Glutamatergic neuron (in vitro differentiated cells): ENCODE data around the gene DUOXA2. TPM values are rescaled to one million over a fixed set of nuclear protein-coding genes. Genes with fewer than 3 reads are reported as not detected.

ENCODE experiments used
- DNase-seq: peaks from one replicate; pipeline ENCODE4 v3.0.0; 2022
- H3K27ac Mint-ChIP-seq: one replicate; pipeline ENCODE4 v1.8.0; 2020; ENCODE audit warnings: mild to moderate bottlenecking, mixed read lengths, inconsistent platforms; ENCODE audit not compliant: unreplicated experiment
- H3K27me3 Mint-ChIP-seq: one replicate; pipeline ENCODE4 v1.8.0; 2020; ENCODE audit warnings: mild to moderate bottlenecking, moderate library complexity, mixed read lengths, inconsistent platforms; ENCODE audit not compliant: unreplicated experiment
- H3K36me3 Mint-ChIP-seq: one replicate; pipeline ENCODE4 v1.8.0; 2020; ENCODE audit warnings: mild to moderate bottlenecking, mixed read lengths, inconsistent platforms; ENCODE audit not compliant: unreplicated experiment
- H3K4me1 Mint-ChIP-seq: one replicate; pipeline ENCODE4 v1.8.0; 2020; ENCODE audit warnings: mild to moderate bottlenecking, low read depth, mixed read lengths, inconsistent platforms; ENCODE audit not compliant: unreplicated experiment
- H3K4me3 Mint-ChIP-seq: one replicate; pipeline ENCODE4 v1.8.0; 2020; ENCODE audit warnings: mild to moderate bottlenecking, mixed read lengths, inconsistent platforms; ENCODE audit not compliant: unreplicated experiment
- H3K9me3 Mint-ChIP-seq: one replicate; pipeline ENCODE4 v1.8.0; 2020; ENCODE audit warnings: mild to moderate bottlenecking, moderate library complexity, mixed read lengths, inconsistent platforms; ENCODE audit not compliant: unreplicated experiment
- CTCF ChIP-seq: fragments of 200-600 bp; sonication (generic); IDR thresholded peaks from one replicate; pipeline ENCODE4 v1.5.0; 2021; ENCODE audit not compliant: partially characterized antibody, unreplicated experiment
- total RNA-seq: library from RNA; stranded (reverse); fragmentation: NEBNext Ultra II Directional; extraction: Animal tissue kit (Norgen Biotek cat#: 25700); gene quantifications from one replicate; pipeline ENCODE4 v1.2.1, GENCODE V29; 2021; ENCODE audit not compliant: unreplicated experiment

The DUOXA2 gene
- total RNA-seq, 1 donor from 2014 or later, result not detected

DNA sequence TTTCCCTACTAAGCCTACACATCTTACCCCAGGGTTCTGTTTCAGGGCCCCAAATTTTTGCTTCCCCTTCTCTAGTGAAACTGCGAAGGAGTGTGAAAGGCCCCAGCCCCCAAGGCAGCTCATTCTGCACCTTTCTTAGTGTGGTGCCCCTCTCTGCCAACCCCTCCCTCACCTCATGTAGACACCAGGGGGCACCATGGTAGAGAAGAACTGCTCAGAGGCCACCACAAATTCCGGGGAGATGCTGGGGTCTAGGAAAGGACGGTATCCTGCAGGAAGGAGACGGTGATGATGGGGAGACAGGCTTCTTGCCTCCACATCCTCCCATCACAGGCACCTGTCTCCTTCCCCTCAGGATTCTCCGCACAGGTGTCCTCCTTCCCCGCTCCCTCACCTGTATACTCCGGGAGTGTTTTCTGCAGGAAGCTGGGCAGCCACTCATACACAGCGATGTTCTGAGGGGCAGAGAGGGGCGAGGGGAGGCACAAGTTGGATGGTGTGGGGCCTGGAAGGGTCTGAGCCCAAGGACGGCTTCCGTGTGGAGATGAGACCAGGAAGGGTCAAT, 3.8 kb upstream of the DUOXA2 start:
- Mint-ChIP-seq H3K4me1 (no peaks in the 10 kb centered on the region), H3K27ac (no peak overlapping the region), H3K9me3 (peaks cover 5% of the 10 kb centered on the region), H3K36me3 (no peaks in the 10 kb centered on the region), H3K4me3 (no peak overlapping the region), H3K27me3 (peaks cover 34% of the 10 kb centered on the region)
- no peak for DNase-seq
- no peak for TF ChIP-seq CTCF

GRCh38 chr15:45111390-45112142, 2.6 kb upstream of the DUOXA2 start:
- Mint-ChIP-seq H3K27ac (no peak overlapping the region), H3K36me3 (no peaks in the 10 kb centered on the region), H3K9me3 (peaks cover 8% of the 10 kb centered on the region), H3K4me1 (no peaks in the 10 kb centered on the region), H3K4me3 (peak overlapping the region; percentile 57), H3K27me3 (peaks cover 44% of the 10 kb centered on the region)
- no peak for TF ChIP-seq CTCF
- DNase-seq, result no peak

- Mint-ChIP-seq H3K4me3 (peak overlapping the region; percentile 57), H3K27me3 (peaks cover 45% of the 10 kb centered on the region), H3K27ac (no peak overlapping the region), H3K4me1 (no peaks in the 10 kb centered on the region), H3K36me3 (no peaks in the 10 kb centered on the region), H3K9me3 (peaks cover 8% of the 10 kb centered on the region)
- TF ChIP-seq CTCF, result no peak
- no peak for DNase-seq
These were observed 2.0 kb upstream of the DUOXA2 start for GRCh38 chr15:45112143-45112590.

GRCh38 chr15:45112591-45113379, 1.3 kb upstream of the DUOXA2 start:
- H3K9me3 Mint-ChIP-seq, result peaks cover 8% of the 10 kb centered on the region
- peak; percentile 49 for DNase-seq
- peaks cover 52% of the 10 kb centered on the region for H3K27me3 Mint-ChIP-seq
- no peak overlapping the region for H3K27ac Mint-ChIP-seq
- no peaks in the 10 kb centered on the region for H3K4me1 Mint-ChIP-seq
- H3K36me3 Mint-ChIP-seq, result no peaks in the 10 kb centered on the region
- peak overlapping the region; percentile 57 for H3K4me3 Mint-ChIP-seq
- TF ChIP-seq CTCF, result no peak
